H1 (cell line): ENCODE results near the gene PTGIS. TPM values are rescaled to one million over a fixed set of nuclear protein-coding genes. Genes with fewer than 3 reads are reported as not detected.

Experiments
- CTCF ChIA-PET: fragments of 300-600 bp; sonication (Branson Sonifier 250); formaldehyde crosslinking; loops from one replicate; lab custom pipeline; 2021; ENCODE audit not compliant: partially characterized antibody; lab: Charles Lee
- POLR2A ChIA-PET: fragments of 300-600 bp; sonication (Branson Sonifier 250); formaldehyde crosslinking; loops from one replicate; lab custom pipeline; 2021; ENCODE audit warnings: inconsistent platforms; ENCODE audit not compliant: partially characterized antibody; lab: Charles Lee
- DNase-seq, 2 experiments: peaks; one replicate each; pipeline versions ENCODE4 v3.0.0 to v3.0.0-alpha.2; 2010 to 2022; ENCODE audit warnings: low spot score in 2 of 2, low read depth in 1 of 2, mixed read lengths in 1 of 2
- FAIRE-seq: peaks from 2 replicates; lab custom pipeline; 2011; peaks lifted over from hg19 to GRCh38; lab: Jason Lieb, UNC
- H2AFZ ChIP-seq: 2 replicates; pipeline ENCODE4 v1.8.1; 2012; ENCODE audit warnings: low read length, inconsistent platforms
- H2AK5ac ChIP-seq: 2 replicates; pipeline ENCODE4 v1.6.1; 2013; ENCODE audit warnings: low read depth, low read length
- H2BK120ac ChIP-seq: replicated peaks from 2 replicates; pipeline ENCODE3; 2013; ENCODE audit warnings: low read depth, low read length, inconsistent platforms
- H2BK12ac ChIP-seq: 2 replicates; pipeline ENCODE4 v1.6.1; 2013; ENCODE audit warnings: low read depth, low read length
- H2BK15ac ChIP-seq: 2 replicates; pipeline ENCODE4 v1.6.1; 2013; ENCODE audit warnings: low read length
- H2BK20ac ChIP-seq: 2 replicates; pipeline ENCODE4 v1.6.1; 2013; ENCODE audit warnings: low read length
- H2BK5ac ChIP-seq: 2 replicates; pipeline ENCODE4 v1.6.1; 2013; ENCODE audit warnings: low read depth, low read length
- H3K14ac ChIP-seq: 2 replicates; pipeline ENCODE4 v1.6.1; 2013; ENCODE audit warnings: inconsistent platforms; ENCODE audit not compliant: insufficient read length
- H3K18ac ChIP-seq: 2 replicates; pipeline ENCODE4 v1.6.1; 2013; ENCODE audit warnings: low read length; ENCODE audit errors: extremely low read depth
- H3K23ac ChIP-seq: 2 replicates; pipeline ENCODE4 v1.6.1; 2013; ENCODE audit warnings: inconsistent platforms; ENCODE audit not compliant: insufficient read length
- H3K23me2 ChIP-seq: 2 replicates; pipeline ENCODE4 v1.6.1; 2013; ENCODE audit warnings: low read depth, low read length
- H3K27ac ChIP-seq: 2 replicates; pipeline ENCODE4 v1.6.1; 2011; ENCODE audit warnings: low read depth, low read length, inconsistent platforms
- H3K27me3 ChIP-seq, 4 experiments: replicated peaks in 1 of 4; 1 replicate in 1 of 4; 2 replicates in 3 of 4; pipeline versions ENCODE4 v1.6.1 to v1.8.1; 2011 to 2013; ENCODE audit warnings: low read length in 3 of 4, mild to moderate bottlenecking in 3 of 4, inconsistent platforms in 2 of 4, mixed read lengths in 2 of 4, moderate library complexity in 1 of 4; ENCODE audit not compliant: control insufficient read depth in 3 of 4, insufficient read depth in 3 of 4; ENCODE audit errors: extremely low read depth in 1 of 4
- H3K36me3 ChIP-seq, 4 experiments: 2 replicates each; pipeline versions ENCODE4 v1.6.1 to v1.8.1; 2011 to 2013; ENCODE audit warnings: mild to moderate bottlenecking in 4 of 4, low read length in 3 of 4, moderate library complexity in 2 of 4, control low read depth in 1 of 4, inconsistent platforms in 1 of 4; ENCODE audit not compliant: insufficient read depth in 4 of 4, control insufficient read depth in 2 of 4
- H3K4ac ChIP-seq: replicated peaks from 2 replicates; pipeline ENCODE3; 2013; ENCODE audit warnings: low read length, low read depth, mixed read lengths, inconsistent platforms; ENCODE audit not compliant: insufficient read length
- H3K4me1 ChIP-seq, 4 experiments: replicated peaks in 1 of 4; 1 replicate in 1 of 4; 2 replicates in 3 of 4; pipeline versions ENCODE4 v1.6.1 to v1.8.1; 2011 to 2013; ENCODE audit warnings: low read length in 3 of 4, inconsistent platforms in 2 of 4, mixed read lengths in 1 of 4; ENCODE audit not compliant: insufficient read depth in 4 of 4, control insufficient read depth in 3 of 4
- H3K4me2 ChIP-seq, 2 experiments: 2 replicates each; pipeline versions ENCODE4 v1.6.1 to v1.8.1; 2011 to 2013; ENCODE audit warnings: low read depth in 2 of 2, low read length in 2 of 2, control low read depth in 1 of 2, inconsistent platforms in 1 of 2, mild to moderate bottlenecking in 1 of 2; ENCODE audit not compliant: insufficient read depth in 1 of 2
- H3K4me3 ChIP-seq, 4 experiments: fragments of 200-600, 300-600 bp in 1 of 4; sonication (generic), shearing (Covaris generic), sonication (Bioruptor Twin) in 1 of 4; 2 replicates each; pipeline versions ENCODE4 v1.5.1 to v1.8.1; 2011 to 2016; ENCODE audit warnings: low read length in 4 of 4, low read depth in 3 of 4, control low read depth in 2 of 4, inconsistent platforms in 2 of 4, mild to moderate bottlenecking in 2 of 4, mixed read lengths in 1 of 4, moderate library complexity in 1 of 4; ENCODE audit not compliant: insufficient read depth in 2 of 4; ENCODE audit errors: extremely low read depth in 1 of 4
- H3K56ac ChIP-seq: replicated peaks from 2 replicates; pipeline ENCODE3; 2013; ENCODE audit warnings: low read depth, mild to moderate bottlenecking, mixed read lengths, low read length, inconsistent platforms; ENCODE audit not compliant: insufficient read length
- H3K79me1 ChIP-seq: 2 replicates; pipeline ENCODE4 v1.6.1; 2013; ENCODE audit warnings: low read depth, low read length, control low read depth
- H3K79me2 ChIP-seq, 2 experiments: 2 replicates each; pipeline versions ENCODE4 v1.6.1 to v1.8.1; 2012 to 2013; ENCODE audit warnings: low read length in 2 of 2, mild to moderate bottlenecking in 2 of 2, inconsistent platforms in 1 of 2; ENCODE audit not compliant: insufficient read depth in 2 of 2, control insufficient read depth in 1 of 2
- H3K9ac ChIP-seq, 4 experiments: replicated peaks in 1 of 4; 1 replicate in 1 of 4; 2 replicates in 3 of 4; pipeline versions ENCODE4 v1.6.1 to v1.8.1; 2011 to 2013; ENCODE audit warnings: low read depth in 3 of 4, low read length in 3 of 4, control low read depth in 2 of 4, mild to moderate bottlenecking in 2 of 4, moderate library complexity in 2 of 4, inconsistent platforms in 1 of 4; ENCODE audit errors: extremely low read depth in 1 of 4
- H3K9me3 ChIP-seq, 2 experiments: 2 replicates each; pipeline versions ENCODE4 v1.6.1 to v1.8.1; 2012 to 2013; ENCODE audit warnings: mild to moderate bottlenecking in 2 of 2, moderate library complexity in 2 of 2, control low read depth in 1 of 2, inconsistent platforms in 1 of 2, low read depth in 1 of 2, low read length in 1 of 2, mixed read lengths in 1 of 2; ENCODE audit not compliant: insufficient read depth in 2 of 2
- H4K20me1 ChIP-seq, 2 experiments: replicated peaks in 1 of 2; 2 replicates each; pipeline versions ENCODE3 to v1.8.1; 2011 to 2013; ENCODE audit warnings: inconsistent platforms in 2 of 2, low read length in 2 of 2, mild to moderate bottlenecking in 1 of 2; ENCODE audit not compliant: insufficient read depth in 2 of 2, control insufficient read depth in 1 of 2
- H4K5ac ChIP-seq: 2 replicates; pipeline ENCODE4 v1.6.1; 2013; ENCODE audit warnings: low read length, low read depth, mixed read lengths, inconsistent platforms; ENCODE audit not compliant: insufficient read length
- H4K8ac ChIP-seq: 2 replicates; pipeline ENCODE4 v1.8.0; 2013; ENCODE audit warnings: mild to moderate bottlenecking, moderate library complexity, low read length, inconsistent platforms; ENCODE audit not compliant: insufficient read depth; ENCODE audit errors: extremely low read depth
- H4K91ac ChIP-seq: replicated peaks from 2 replicates; pipeline ENCODE3; 2013; ENCODE audit warnings: low read length, mixed read lengths, inconsistent platforms; ENCODE audit not compliant: insufficient read length
- ASH2L ChIP-seq: fragments of 200-600, 300-600 bp; sonication (generic); IDR thresholded peaks from one replicate; pipeline ENCODE4 v1.7.1; 2017; ENCODE audit warnings: low read length
- CEBPB ChIP-seq: IDR thresholded peaks from 2 replicates; pipeline ENCODE4 v1.6.1; 2012; ENCODE audit warnings: low read depth, low read length
- CHD1 ChIP-seq: IDR thresholded peaks from 2 replicates; pipeline ENCODE4 v1.6.1; 2012; ENCODE audit warnings: low read depth, low read length, improper control_type of control experiment
- SP2 ChIP-seq: IDR thresholded peaks from 2 replicates; pipeline ENCODE4 v1.6.1; 2012; ENCODE audit warnings: mild to moderate bottlenecking, low read length, inconsistent platforms
- TBP ChIP-seq: IDR thresholded peaks from 2 replicates; pipeline ENCODE4 v1.6.1; 2011; ENCODE audit warnings: low read depth, low read length, improper control_type of control experiment
- polyA plus RNA-seq, 7 experiments: library from polyadenylated mRNA; depleted of rRNA in 3 of 7; stranded (reverse) in 5 of 7; unstranded in 2 of 7; fragments of >200 nt in 5 of 7; fragments of 200-250 nt in 2 of 7; gene quantifications; 1 replicate in 5 of 7; 2 replicates in 1 of 7; 4 replicates in 1 of 7; pipeline versions ENCODE4 v1.2.1 to v1.2.3, GENCODE V29; 2011 to 2013; ENCODE audit warnings: missing spikeins in 2 of 7, mixed read lengths in 2 of 7
- total RNA-seq: library from RNA; stranded (reverse); fragmentation: NEBNext Ultra II Directional; extraction: Animal tissue kit (Norgen Biotek cat#: 25700); gene quantifications from 2 replicates; pipeline ENCODE4 v1.2.1, GENCODE V29; 2021

Gene PTGIS
- total and polyA plus RNA-seq, 2 of the 8 experiments (the other 6 are each of a cell fraction or from before 2014, with no cell fraction given), result 29.9 to 35.5 TPM

DNA sequence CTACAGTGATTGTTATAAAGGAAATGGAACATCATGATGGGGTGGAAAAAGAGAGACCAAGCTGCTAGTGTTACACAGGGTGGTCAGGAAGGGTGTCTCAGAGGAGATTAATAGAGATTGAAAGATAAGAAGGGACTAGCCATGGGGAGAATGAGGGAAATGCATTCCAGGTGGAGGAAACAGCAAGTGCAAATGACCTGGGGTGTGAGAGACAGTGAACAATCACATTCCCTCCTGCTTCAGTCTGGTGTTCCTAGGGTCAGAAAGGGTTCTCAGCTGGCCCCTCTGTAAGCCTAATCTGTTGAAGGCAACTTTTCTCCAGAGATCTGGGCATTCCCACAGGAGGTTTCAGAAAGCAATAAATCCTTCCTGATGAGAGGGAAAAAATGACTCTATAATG is 81.9 kb downstream of the PTGIS start:
- Histone ChIP-seq H2BK5ac (no peak overlapping the region), H3K4me2 (no peak overlapping the region), H2BK20ac (no peak overlapping the region), H2BK120ac (no peak overlapping the region), H3K27ac (no peak overlapping the region), H3K23me2 (peaks cover 6% of the 10 kb centered on the region; the same call in 1 of the 2 replicates), H2AK5ac (no peak overlapping the region), H4K8ac (no peak overlapping the region), H3K36me3 (no peaks in the 10 kb centered on the region), H3K4me3 (no peak overlapping the region), H4K5ac (no peak overlapping the region), H2AFZ (no peak overlapping the region), H3K27me3 (peaks cover 0 to 12% (median 9%) of the 10 kb centered on the region in 4 experiments; a peak in 5 of 7 replicates), H3K9me3 (peaks cover 0 to 4% of the 10 kb centered on the region in 2 experiments; a peak in 2 of 4 replicates), H3K9ac (no peak overlapping the region), H3K79me1 (no peaks in the 10 kb centered on the region), H3K23ac (no peak overlapping the region), H3K79me2 (no peaks in the 10 kb centered on the region), H3K14ac (no peak overlapping the region), H3K18ac (no peak overlapping the region), H2BK15ac (no peak overlapping the region), H3K4me1 (peaks cover 0 to 5% (median under 1%) of the 10 kb centered on the region in 4 experiments; a peak in 2 of 7 replicates), H4K91ac (no peak overlapping the region), H3K4ac (no peak overlapping the region), H4K20me1 (peaks cover 0 to 5% of the 10 kb centered on the region in 2 experiments), H2BK12ac (no peak overlapping the region), H3K56ac (no peak overlapping the region)
- DNase-seq (no peak), FAIRE-seq (no peak)
- ChIA-PET CTCF (interaction anchor here (0.6 to 8.5 kb wide), 13 partner anchors 12 to 150 kb away, joined by 3 to 126 read pairs (median 10); no protein-coding TSS in a partner anchor), POLR2A (no interaction called here)
- TF ChIP-seq SP2 (no peak), TBP (no peak), ASH2L (no peak), CHD1 (no peak), CEBPB (no peak)
